Peyer's patch (tissue), 4 donors: ENCODE data around the gene CCDC85A.

Experiments
- POLR2A ChIP-seq, 2 donors: fragments of 450-650 bp; IDR thresholded peaks; one replicate each; pipeline ENCODE4 v1.5.1; 2017; ENCODE audit warnings: antibody characterized with exemption in 2 of 2, mild to moderate bottlenecking in 2 of 2, moderate library complexity in 2 of 2
- TF ChIP-seq, protein P1 (sequence below), 6 experiments: fragments of 450-650 bp in 4 of 6; fragments of 200-600 bp in 2 of 6; sonication (generic) in 1 of 6; IDR thresholded peaks; one replicate each; pipeline ENCODE4 v1.5.1; 2017 to 2019; ENCODE audit warnings: antibody characterized with exemption in 6 of 6, mild to moderate bottlenecking in 3 of 6, moderate library complexity in 1 of 6

DNA sequence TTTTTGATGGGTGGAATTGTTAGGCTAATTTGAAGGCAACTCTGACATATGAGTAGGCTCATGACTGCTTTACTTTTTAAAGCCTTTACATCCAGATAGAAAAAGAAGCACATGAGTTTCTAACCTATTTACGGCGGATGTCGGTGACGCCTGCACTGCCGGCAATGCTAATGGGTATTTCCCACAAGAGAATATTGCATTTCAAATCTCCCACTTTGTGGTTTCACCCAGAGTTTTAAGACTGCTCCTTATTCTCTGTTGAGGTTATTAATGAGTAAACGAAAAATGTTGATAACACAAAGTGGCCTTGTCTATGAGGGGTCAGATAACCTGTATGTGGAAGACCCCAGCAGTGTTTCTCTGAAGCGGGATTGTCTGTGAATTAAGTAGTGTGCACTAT, 14.0 kb downstream of the CCDC85A start:
- no peak for TF ChIP-seq POLR2A (IDR thresholded peaks at IDR 0.05)
- TF ChIP-seq, protein P1, sequence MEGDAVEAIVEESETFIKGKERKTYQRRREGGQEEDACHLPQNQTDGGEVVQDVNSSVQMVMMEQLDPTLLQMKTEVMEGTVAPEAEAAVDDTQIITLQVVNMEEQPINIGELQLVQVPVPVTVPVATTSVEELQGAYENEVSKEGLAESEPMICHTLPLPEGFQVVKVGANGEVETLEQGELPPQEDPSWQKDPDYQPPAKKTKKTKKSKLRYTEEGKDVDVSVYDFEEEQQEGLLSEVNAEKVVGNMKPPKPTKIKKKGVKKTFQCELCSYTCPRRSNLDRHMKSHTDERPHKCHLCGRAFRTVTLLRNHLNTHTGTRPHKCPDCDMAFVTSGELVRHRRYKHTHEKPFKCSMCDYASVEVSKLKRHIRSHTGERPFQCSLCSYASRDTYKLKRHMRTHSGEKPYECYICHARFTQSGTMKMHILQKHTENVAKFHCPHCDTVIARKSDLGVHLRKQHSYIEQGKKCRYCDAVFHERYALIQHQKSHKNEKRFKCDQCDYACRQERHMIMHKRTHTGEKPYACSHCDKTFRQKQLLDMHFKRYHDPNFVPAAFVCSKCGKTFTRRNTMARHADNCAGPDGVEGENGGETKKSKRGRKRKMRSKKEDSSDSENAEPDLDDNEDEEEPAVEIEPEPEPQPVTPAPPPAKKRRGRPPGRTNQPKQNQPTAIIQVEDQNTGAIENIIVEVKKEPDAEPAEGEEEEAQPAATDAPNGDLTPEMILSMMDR (IDR thresholded peaks at IDR 0.05), result no peak
